Thoracic aorta endothelial cell (primary cell): ENCODE results near the gene CFH. TPM values are rescaled to one million over a fixed set of nuclear protein-coding genes. Genes with fewer than 3 reads are reported as not detected.

ENCODE experiments used
- total RNA-seq: library from RNA; depleted of rRNA; stranded (reverse); fragments of >200 nt; gene quantifications from 2 replicates; pipeline ENCODE4 v1.2.3, GENCODE V29; 2012

Gene CFH
- 48.2 and 61.8 TPM in 2 replicates for total RNA-seq

GRCh38 chr1:196651637-196652215 is at the start of gene CFH:
Gene CFH (plus strand): TSS chr1:196652043. CDS start chr1:196652118, 75 bp downstream.

GRCh38 chr1:196608390-196609369 is 43.2 kb upstream of the CFH start, which contains the start of gene KCNT2:
Gene KCNT2 (minus strand): TSS chr1:196608440. CDS start chr1:196608309, 131 bp downstream.

GRCh38 chr1:196774603-196775002 is 122.8 kb downstream of the CFH start, which contains the start of gene CFHR3:
Gene CFHR3 (plus strand): TSS chr1:196774840. CDS start chr1:196774887, 47 bp downstream.

Other genes starting within 250 kb of the CFH start
- 0.57 and 0.66 TPM in 2 replicates for gene KCNT2, start 43.6 kb upstream of the CFH start, total RNA-seq
- not detected in 2 replicates for gene CFHR3, start 122.8 kb downstream of the CFH start, total RNA-seq
- gene CFHR1, start 167.7 kb downstream of the CFH start, total RNA-seq: not detected in 2 replicates
- not detected in 2 replicates for gene CFHR4, start 236.0 kb downstream of the CFH start, total RNA-seq